Nephron (organoid): Measurements from ENCODE around the gene KMT2A.
A peak's percentile ranks its signal among the peaks of the same experiment; 100 is the strongest.

Source experiments
- H3K27ac Mint-ChIP-seq, 3 experiments: 2 replicates each; pipeline ENCODE4 v1.8.0; 2020; ENCODE audit warnings: mixed read lengths in 3 of 3, mild to moderate bottlenecking in 2 of 3, moderate library complexity in 1 of 3
- H3K27me3 Mint-ChIP-seq: 2 replicates; pipeline ENCODE4 v1.8.0; 2021; ENCODE audit warnings: low read depth, mild to moderate bottlenecking, moderate library complexity, mixed read lengths
- H3K36me3 Mint-ChIP-seq: 2 replicates; pipeline ENCODE4 v1.8.0; 2020; ENCODE audit warnings: low read depth, mixed read lengths
- H3K4me1 Mint-ChIP-seq: 2 replicates; pipeline ENCODE4 v1.8.0; 2020; ENCODE audit warnings: mixed read lengths
- H3K4me3 Mint-ChIP-seq, 3 experiments: 2 replicates each; pipeline ENCODE4 v1.8.0; 2020; ENCODE audit warnings: mild to moderate bottlenecking in 3 of 3, mixed read lengths in 3 of 3, moderate library complexity in 2 of 3
- H3K9me3 Mint-ChIP-seq: 2 replicates; pipeline ENCODE4 v1.8.0; 2020; ENCODE audit warnings: mixed read lengths
- CTCF ChIP-seq, 3 experiments: fragments of 200-600 bp; sonication (generic); IDR thresholded peaks; one replicate each; pipeline ENCODE4 v1.5.0; 2021; ENCODE audit warnings: antibody characterized with exemption in 3 of 3; ENCODE audit not compliant: unreplicated experiment in 3 of 3

The KMT2A gene

GRCh38 chr11:118544647-118545010, 108.3 kb downstream of the KMT2A start:
- Mint-ChIP-seq H3K4me1 (no peaks in the 10 kb centered on the region), H3K4me3 (no peak overlapping the region), H3K9me3 (no peaks in the 10 kb centered on the region), H3K36me3 (peaks cover 51% of the 10 kb centered on the region), H3K27me3 (no peaks in the 10 kb centered on the region), H3K27ac (no peak overlapping the region)
- no peak for TF ChIP-seq CTCF (IDR thresholded peaks at IDR 0.05; ENCODE audit: unreplicated experiment in 3 of 3)

GRCh38 chr11:118545533-118545932, 109.2 kb downstream of the KMT2A start:
- H3K4me3 Mint-ChIP-seq = no peak overlapping the region
- no peaks in the 10 kb centered on the region for H3K27me3 Mint-ChIP-seq
- H3K27ac Mint-ChIP-seq = no peak overlapping the region
- no peaks in the 10 kb centered on the region for H3K9me3 Mint-ChIP-seq
- H3K4me1 Mint-ChIP-seq = no peaks in the 10 kb centered on the region
- TF ChIP-seq CTCF (IDR thresholded peaks at IDR 0.05; ENCODE audit: unreplicated experiment in 3 of 3) = no peak
- H3K36me3 Mint-ChIP-seq = peaks cover 50% of the 10 kb centered on the region

- Mint-ChIP-seq H3K9me3 (no peaks in the 10 kb centered on the region), H3K4me1 (no peaks in the 10 kb centered on the region), H3K27me3 (no peaks in the 10 kb centered on the region), H3K4me3 (no peak overlapping the region), H3K36me3 (peaks cover 52% of the 10 kb centered on the region), H3K27ac (no peak overlapping the region)
- no peak for TF ChIP-seq CTCF (IDR thresholded peaks at IDR 0.05; ENCODE audit: unreplicated experiment in 3 of 3)
Measured at GRCh38 chr11:118547132-118547531, 110.8 kb downstream of the KMT2A start.

- Mint-ChIP-seq H3K27me3 (no peaks in the 10 kb centered on the region), H3K9me3 (no peaks in the 10 kb centered on the region), H3K27ac (no peak overlapping the region), H3K36me3 (peaks cover 45% of the 10 kb centered on the region), H3K4me1 (no peaks in the 10 kb centered on the region), H3K4me3 (no peak overlapping the region)
- no peak for TF ChIP-seq CTCF (IDR thresholded peaks at IDR 0.05; ENCODE audit: unreplicated experiment in 3 of 3)
Measured at GRCh38 chr11:118552341-118552740, 116.0 kb downstream of the KMT2A start.

- Mint-ChIP-seq H3K27ac (no peak overlapping the region), H3K4me1 (peaks cover 11% of the 10 kb centered on the region), H3K4me3 (peak overlapping the region in 1 of 3 experiments; percentile 6), H3K36me3 (peaks cover 27% of the 10 kb centered on the region), H3K27me3 (no peaks in the 10 kb centered on the region), H3K9me3 (no peaks in the 10 kb centered on the region)
- no peak for TF ChIP-seq CTCF (IDR thresholded peaks at IDR 0.05; ENCODE audit: unreplicated experiment in 3 of 3)
Measured at GRCh38 chr11:118560806-118561205, 124.5 kb downstream of the KMT2A start.

GRCh38 chr11:118565051-118565450, 128.8 kb downstream of the KMT2A start:
- Mint-ChIP-seq H3K27ac (peak overlapping the region in 2 of 3 experiments; percentile 37 to 94), H3K27me3 (no peaks in the 10 kb centered on the region), H3K4me1 (peaks cover 14% of the 10 kb centered on the region), H3K4me3 (peak overlapping the region; percentile 81 to 95 (median 82)), H3K9me3 (no peaks in the 10 kb centered on the region), H3K36me3 (peaks cover 8% of the 10 kb centered on the region)
- TF ChIP-seq CTCF (IDR thresholded peaks at IDR 0.05; ENCODE audit: unreplicated experiment in 3 of 3) = no peak
